Activated CD8-positive, alpha-beta memory T cell treated with anti-CD3 and anti-CD28 coated beads, Interleukin-2, amount 10 ng/mL, durations not matched to agents 7 days and 5 days (primary cell): Measurements from ENCODE around the gene CUX1. TPM values are rescaled to one million over a fixed set of nuclear protein-coding genes. Genes with fewer than 3 reads are reported as not detected.
"Not testable (repeated sequence)": the region's sequence is repeated elsewhere in the genome, so short reads cannot be mapped to it uniquely, and the experiment has no call there.

Experiments used
- ATAC-seq: fragments of 150-1000 bp; cut with Tn5 transposase; one replicate; pipeline ENCODE4 v1.10.0; 2021; ENCODE audit warnings: moderate library complexity
- CTCF ChIA-PET: fragments of 350-600 bp; sonication (Branson Sonifier 250); formaldehyde crosslinking; loops from one replicate; lab custom pipeline; 2021; ENCODE audit warnings: antibody characterized with exemption; lab: Charles Lee
- DNase-seq: peaks from one replicate; pipeline ENCODE4 v3.0.0-alpha.2; 2020
- H3K27ac Mint-ChIP-seq: one replicate; pipeline ENCODE4 v1.8.0; 2021; ENCODE audit warnings: mild to moderate bottlenecking, mixed read lengths
- H3K27me3 Mint-ChIP-seq: one replicate; pipeline ENCODE4 v1.8.0; 2021; ENCODE audit warnings: mixed read lengths
- H3K36me3 Mint-ChIP-seq: one replicate; pipeline ENCODE4 v1.8.0; 2021; ENCODE audit warnings: mild to moderate bottlenecking, mixed read lengths
- H3K4me1 Mint-ChIP-seq: one replicate; pipeline ENCODE4 v1.8.0; 2021; ENCODE audit warnings: mixed read lengths
- H3K4me3 Mint-ChIP-seq: one replicate; pipeline ENCODE4 v1.8.0; 2021; ENCODE audit warnings: mild to moderate bottlenecking, moderate library complexity, mixed read lengths
- H3K9me3 Mint-ChIP-seq: one replicate; pipeline ENCODE4 v1.8.0; 2022; ENCODE audit warnings: low read depth, mixed read lengths
- total RNA-seq, 2 experiments: library from RNA; stranded (reverse); gene quantifications; one replicate each; pipeline ENCODE4 v1.2.3, GENCODE V29; 2021

CUX1 gene
- total RNA-seq, 2 experiments from 2014 or later = 24.0 to 28.7 TPM

DNA sequence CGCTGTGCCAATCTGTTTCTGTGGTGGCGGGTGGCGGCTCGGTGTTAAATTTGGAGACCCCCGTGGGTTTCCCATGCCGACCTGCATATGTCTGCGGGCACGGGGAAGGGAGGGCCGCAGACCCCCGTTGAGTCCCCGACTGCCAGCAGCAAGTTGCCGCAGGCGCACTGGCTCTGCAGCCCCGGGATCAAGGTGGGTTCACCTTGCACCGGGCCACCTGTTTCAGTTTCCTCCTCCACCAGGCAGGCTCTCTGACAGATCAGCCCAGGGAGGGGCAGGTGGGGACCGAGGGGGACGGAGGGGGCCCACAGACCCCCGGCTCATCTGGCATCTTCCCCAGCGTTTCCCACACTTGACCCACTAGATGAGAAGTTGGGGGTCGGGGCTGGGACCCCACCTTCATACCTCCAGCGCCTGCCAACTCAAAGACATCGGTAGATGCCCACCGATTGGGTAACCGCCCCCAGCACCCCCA is 95.9 kb downstream of the CUX1 start:
- Mint-ChIP-seq H3K27ac (no peak overlapping the region), H3K4me3 (no peak overlapping the region), H3K27me3 (no peaks in the 10 kb centered on the region), H3K4me1 (no peaks in the 10 kb centered on the region), H3K9me3 (no peaks in the 10 kb centered on the region), H3K36me3 (no peaks in the 10 kb centered on the region)
- no peak for DNase-seq
- CTCF ChIA-PET = no interaction called here
- ATAC-seq = no peak

DNA sequence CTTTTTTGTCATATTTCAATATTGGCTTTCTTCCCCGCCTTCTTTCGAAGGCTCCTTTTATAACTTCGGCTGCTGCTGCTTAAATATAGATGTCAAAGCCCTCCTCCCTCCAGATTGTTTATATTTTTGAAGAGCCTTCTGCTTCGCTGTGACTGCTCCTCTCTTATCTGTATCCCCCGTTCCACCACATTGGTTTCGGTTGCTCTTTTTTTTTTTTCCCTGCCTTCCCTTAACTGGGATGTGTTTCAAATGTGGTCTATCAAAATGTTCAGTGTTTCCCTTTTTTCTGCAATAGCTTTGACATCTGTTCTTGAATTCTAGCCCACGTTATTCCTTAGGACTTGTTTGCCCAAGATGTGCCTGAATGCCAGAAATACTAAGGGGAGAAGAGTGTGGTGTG is 96.4 kb downstream of the CUX1 start:
- no peaks in the 10 kb centered on the region for H3K9me3 Mint-ChIP-seq
- no peak for ATAC-seq
- CTCF ChIA-PET = no interaction called here
- H3K4me1 Mint-ChIP-seq = no peaks in the 10 kb centered on the region
- no peak overlapping the region for H3K4me3 Mint-ChIP-seq
- DNase-seq = no peak
- H3K27me3 Mint-ChIP-seq = no peaks in the 10 kb centered on the region
- no peaks in the 10 kb centered on the region for H3K36me3 Mint-ChIP-seq
- no peak overlapping the region for H3K27ac Mint-ChIP-seq

GRCh38 chr7:101915000-101915399 is 97.6 kb downstream of the CUX1 start:
- H3K36me3 Mint-ChIP-seq = no peaks in the 10 kb centered on the region
- no peak for DNase-seq
- CTCF ChIA-PET = no interaction called here
- no peak for ATAC-seq
- H3K9me3 Mint-ChIP-seq = no peaks in the 10 kb centered on the region
- H3K4me1 Mint-ChIP-seq = no peaks in the 10 kb centered on the region
- no peak overlapping the region for H3K27ac Mint-ChIP-seq
- H3K4me3 Mint-ChIP-seq = no peak overlapping the region
- H3K27me3 Mint-ChIP-seq = no peaks in the 10 kb centered on the region

DNA sequence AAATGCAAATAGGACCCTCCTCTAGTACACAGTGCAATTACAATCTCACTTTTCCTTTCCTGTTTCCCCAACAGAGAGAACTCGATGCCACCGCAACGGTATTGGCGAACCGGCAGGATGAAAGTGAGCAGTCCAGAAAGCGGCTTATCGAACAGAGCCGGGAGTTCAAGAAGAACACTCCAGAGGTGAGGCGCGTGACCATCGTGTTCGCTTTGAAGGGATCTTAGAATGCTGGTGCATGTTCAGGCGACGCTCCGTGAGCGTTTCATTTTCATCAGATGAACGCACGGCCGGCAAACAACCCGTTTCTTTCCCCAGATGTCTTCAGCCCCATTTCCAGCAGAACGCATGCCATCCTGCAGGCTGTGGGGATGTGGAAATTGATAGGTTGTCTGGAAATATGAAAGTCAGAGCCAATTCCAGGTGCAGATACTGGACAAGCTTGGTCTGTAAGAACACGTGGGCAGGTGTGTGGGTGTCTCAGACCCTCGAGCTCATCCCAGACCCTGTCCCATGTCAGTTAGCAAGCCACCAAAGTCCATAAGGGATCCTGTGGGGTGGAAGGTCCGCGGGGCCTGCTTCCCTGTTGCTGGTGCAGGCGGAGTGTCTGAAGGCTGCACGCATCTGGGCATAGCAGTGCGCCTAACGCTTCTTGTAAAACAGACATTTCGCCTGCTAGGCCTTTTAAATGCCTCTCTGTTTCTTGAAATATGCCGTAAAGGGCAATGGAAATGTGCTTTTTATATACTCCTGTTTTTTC is 98.8 kb downstream of the CUX1 start:
- no peaks in the 10 kb centered on the region for H3K36me3 Mint-ChIP-seq
- CTCF ChIA-PET = no interaction called here
- no peak for ATAC-seq
- no peaks in the 10 kb centered on the region for H3K27me3 Mint-ChIP-seq
- no peaks in the 10 kb centered on the region for H3K9me3 Mint-ChIP-seq
- no peak overlapping the region for H3K4me3 Mint-ChIP-seq
- DNase-seq = no peak
- H3K27ac Mint-ChIP-seq = no peak overlapping the region
- no peaks in the 10 kb centered on the region for H3K4me1 Mint-ChIP-seq

- Mint-ChIP-seq H3K4me3 (no peak overlapping the region), H3K27ac (no peak overlapping the region), H3K27me3 (no peaks in the 10 kb centered on the region), H3K4me1 (no peaks in the 10 kb centered on the region), H3K36me3 (no peaks in the 10 kb centered on the region), H3K9me3 (no peaks in the 10 kb centered on the region)
- ATAC-seq (no peak), DNase-seq (no peak)
- CTCF ChIA-PET = no interaction called here
Observed at GRCh38 chr7:101916876-101917275, 99.5 kb downstream of the CUX1 start.

DNA sequence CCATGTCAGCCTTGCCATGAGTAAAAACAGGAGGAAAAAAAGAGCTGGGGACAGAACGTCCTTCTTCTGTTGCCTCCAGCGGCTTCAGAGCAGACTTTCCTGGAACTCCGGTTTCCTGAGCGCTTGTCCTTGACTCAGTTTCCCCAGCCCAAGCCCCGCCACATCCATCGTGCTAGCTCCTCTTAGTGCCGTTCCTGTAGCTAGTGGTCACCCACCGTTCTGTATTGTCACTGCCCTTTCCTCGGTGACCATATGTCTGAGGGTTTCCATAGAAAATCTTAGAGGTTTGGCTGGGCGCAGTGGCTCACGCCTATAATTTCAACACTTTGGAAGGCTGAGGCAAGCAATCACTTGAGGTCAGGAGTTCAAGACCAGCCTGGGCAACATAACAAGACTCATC is 100.1 kb downstream of the CUX1 start:
- Mint-ChIP-seq H3K4me1 (no peaks in the 10 kb centered on the region), H3K27ac (no peak overlapping the region), H3K4me3 (no peak overlapping the region), H3K36me3 (no peaks in the 10 kb centered on the region), H3K9me3 (no peaks in the 10 kb centered on the region), H3K27me3 (no peaks in the 10 kb centered on the region)
- DNase-seq (no peak), ATAC-seq (no peak)
- CTCF ChIA-PET = no interaction called here

GRCh38 chr7:101918426-101918825 is 101.0 kb downstream of the CUX1 start:
- DNase-seq (no peak), ATAC-seq (no peak)
- Mint-ChIP-seq H3K27me3 (no peaks in the 10 kb centered on the region), H3K9me3 (no peaks in the 10 kb centered on the region), H3K4me3 (no peak overlapping the region), H3K36me3 (no peaks in the 10 kb centered on the region), H3K4me1 (no peaks in the 10 kb centered on the region), H3K27ac (no peak overlapping the region)
- CTCF ChIA-PET = no interaction called here

GRCh38 chr7:101919363-101920115 is 102.1 kb downstream of the CUX1 start:
- H3K36me3 Mint-ChIP-seq = no peaks in the 10 kb centered on the region
- DNase-seq (no peak), ATAC-seq (no peak)
- H3K4me3 Mint-ChIP-seq = no peak overlapping the region
- H3K27ac Mint-ChIP-seq = no peak overlapping the region
- H3K4me1 Mint-ChIP-seq = peaks cover 2% of the 10 kb centered on the region
- H3K9me3 Mint-ChIP-seq = no peaks in the 10 kb centered on the region
- CTCF ChIA-PET = no interaction called here
- no peaks in the 10 kb centered on the region for H3K27me3 Mint-ChIP-seq

- Mint-ChIP-seq H3K4me3 (no peak overlapping the region), H3K9me3 (no peaks in the 10 kb centered on the region), H3K36me3 (no peaks in the 10 kb centered on the region), H3K27me3 (no peaks in the 10 kb centered on the region), H3K4me1 (peaks cover 2% of the 10 kb centered on the region), H3K27ac (no peak overlapping the region)
- ATAC-seq = no peak
- DNase-seq = no peak
- CTCF ChIA-PET = interaction anchor here (0.7 kb wide), 1 partner anchor 510 kb away, joined by 3 read pairs; no protein-coding TSS in a partner anchor
Observed at GRCh38 chr7:101921061-101921460, 103.6 kb downstream of the CUX1 start.

DNA sequence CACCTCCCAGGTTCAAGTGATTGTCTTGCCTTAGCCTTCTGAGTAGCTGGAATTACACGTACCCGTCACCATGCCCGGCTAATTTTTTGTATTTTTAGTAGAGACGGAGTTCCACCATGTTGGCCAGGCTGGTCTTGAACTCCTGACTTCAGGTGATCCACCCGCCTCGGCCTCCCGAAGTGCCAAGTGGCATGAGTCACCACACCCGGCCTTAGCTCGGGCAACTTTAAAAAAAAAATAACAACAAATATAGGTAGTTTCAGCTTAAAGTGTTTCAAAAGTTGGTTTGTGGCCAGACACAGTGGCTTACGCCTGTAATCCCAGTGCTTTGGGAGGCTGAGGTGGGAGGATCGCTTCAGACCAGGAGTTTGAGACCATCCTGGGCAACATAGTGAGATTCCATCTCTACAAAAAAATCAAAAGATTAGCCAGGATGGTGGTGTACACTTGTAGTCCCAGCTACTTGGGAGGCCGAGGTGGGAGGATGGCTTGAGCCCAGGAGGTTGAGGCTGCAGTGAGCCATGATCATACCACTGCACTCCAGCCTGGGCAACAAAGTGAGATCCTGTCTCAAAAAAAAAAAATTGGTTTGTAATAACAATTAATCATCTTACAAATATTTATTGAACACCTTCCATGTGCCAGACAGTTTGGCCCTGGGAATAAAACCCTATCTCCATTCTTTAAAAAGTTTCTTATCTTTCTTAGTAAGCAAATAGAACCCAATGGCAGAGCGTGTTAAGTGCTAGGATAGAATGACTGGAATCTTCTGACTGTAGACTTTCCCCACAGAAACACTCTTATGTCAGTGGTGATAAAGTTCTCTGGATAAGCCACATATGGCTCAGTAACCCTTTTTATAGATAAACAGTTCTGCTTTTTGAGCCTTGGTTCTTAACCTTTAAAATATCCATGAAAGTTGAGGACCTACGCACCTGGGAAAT is 104.4 kb downstream of the CUX1 start:
- CTCF ChIA-PET = not testable (repeated sequence)

GRCh38 chr7:101922631-101923601 is 105.5 kb downstream of the CUX1 start:
- Mint-ChIP-seq H3K27ac (no peak overlapping the region), H3K27me3 (no peaks in the 10 kb centered on the region), H3K36me3 (no peaks in the 10 kb centered on the region), H3K9me3 (no peaks in the 10 kb centered on the region), H3K4me1 (peaks cover 2% of the 10 kb centered on the region), H3K4me3 (no peak overlapping the region)
- CTCF ChIA-PET = interaction anchor here (1.3 kb wide), 1 partner anchor 320 kb away, joined by 3 read pairs; no protein-coding TSS in a partner anchor
- ATAC-seq (no peak), DNase-seq (no peak)

More for the DNA sequence above, 104.4 kb downstream of the CUX1 start:
- DNase-seq, H3K27ac Mint-ChIP-seq, H3K4me1 Mint-ChIP-seq, H3K36me3 Mint-ChIP-seq, H3K27me3 Mint-ChIP-seq, H3K9me3 Mint-ChIP-seq, H3K4me3 Mint-ChIP-seq, ATAC-seq: not testable (repeated sequence)

GRCh38 chr7:101923602-101923985 is 106.2 kb downstream of the CUX1 start:
- Mint-ChIP-seq H3K4me1 (peaks cover 2% of the 10 kb centered on the region), H3K27me3 (no peaks in the 10 kb centered on the region), H3K27ac (no peak overlapping the region), H3K36me3 (no peaks in the 10 kb centered on the region), H3K4me3 (no peak overlapping the region), H3K9me3 (no peaks in the 10 kb centered on the region)
- ATAC-seq (no peak), DNase-seq (no peak)
- CTCF ChIA-PET = interaction anchor here (1.3 kb wide), 1 partner anchor 320 kb away, joined by 3 read pairs; no protein-coding TSS in a partner anchor
